ENCODE results near the gene MEI1. TPM values are rescaled to one million over a fixed set of nuclear protein-coding genes. Genes with fewer than 3 reads are reported as not detected.

MEI1 gene
- polyA plus RNA-seq, 1 donor (not counting 4 experiments of a cell fraction or from before 2014, with no cell fraction given) = 0.10 TPM

GRCh38 chr22:41709341-41709740, 10.0 kb downstream of the MEI1 start:
- no peak overlapping the region for H3K9ac ChIP-seq (ENCODE audit: control insufficient read depth, extremely low read depth, insufficient read depth, low read length)
- H3K79me2 ChIP-seq (ENCODE audit: control insufficient read depth, insufficient read depth, low read length) = no peaks in the 10 kb centered on the region
- H3K9me3 ChIP-seq (ENCODE audit: control insufficient read depth, low read depth, low read length) = no peaks in the 10 kb centered on the region
- no peak overlapping the region for H2AFZ ChIP-seq (ENCODE audit: control insufficient read depth, low read length)
- H3K4me1 ChIP-seq (ENCODE audit: control insufficient read depth, extremely low read depth, insufficient read depth, low read length) = no peaks in the 10 kb centered on the region
- no peak overlapping the region for H3K4me2 ChIP-seq (ENCODE audit: control insufficient read depth, extremely low read depth, insufficient read depth, low read depth, low read length)
- dilution Hi-C loops (cut with MboI; ENCODE audit: extremely low pct_ligation_motif_present, low sequenced_read_pairs) = no loop called here
- H3K27ac ChIP-seq (ENCODE audit: control insufficient read depth, insufficient read depth, low read length) = no peak overlapping the region
- no peaks in the 10 kb centered on the region for H3K9me1 ChIP-seq (ENCODE audit: control insufficient read depth, extremely low read depth, insufficient read depth, low read length)
- FAIRE-seq (no peak), DNase-seq (ENCODE audit: low read depth, low spot score) (no peak)
- no peak for TF ChIP-seq CTCF (optimal IDR thresholded peaks at IDR 0.05 in 1 of 3, IDR thresholded peaks at IDR 0.05 in 1 of 3, conservative IDR thresholded peaks at IDR 0.05 in 1 of 3; ENCODE audit: extremely low read depth in 1 of 3, insufficient read depth in 2 of 3, low read length in 3 of 3)
- no peak for TF ChIP-seq EZH2 (IDR thresholded peaks at IDR 0.05; ENCODE audit: low read length)
- H3K27me3 ChIP-seq (ENCODE audit: control insufficient read depth, extremely low read depth, insufficient read depth, low read length) = peaks cover 4% of the 10 kb centered on the region
- H3K4me3 ChIP-seq (ENCODE audit: control insufficient read depth in 2 of 3, extremely low read depth in 1 of 3, insufficient read depth in 2 of 3, low read depth in 1 of 3, low read length in 3 of 3) = no peak overlapping the region
- H3K36me3 ChIP-seq (ENCODE audit: control insufficient read depth in 2 of 2, extremely low read depth in 1 of 2, insufficient read depth in 2 of 2, low read length in 2 of 2) = no peaks in the 10 kb centered on the region
- H4K20me1 ChIP-seq (ENCODE audit: control insufficient read depth, extremely low read depth, insufficient read depth, low read length) = no peaks in the 10 kb centered on the region

GRCh38 chr22:41713004-41713403, 13.7 kb downstream of the MEI1 start:
- TF ChIP-seq EZH2 (IDR thresholded peaks at IDR 0.05; ENCODE audit: low read length) (no peak), CTCF (optimal IDR thresholded peaks at IDR 0.05 in 1 of 3, IDR thresholded peaks at IDR 0.05 in 1 of 3, conservative IDR thresholded peaks at IDR 0.05 in 1 of 3; ENCODE audit: extremely low read depth in 1 of 3, insufficient read depth in 2 of 3, low read length in 3 of 3) (no peak)
- no peak overlapping the region for H2AFZ ChIP-seq (ENCODE audit: control insufficient read depth, low read length)

More at GRCh38 chr22:41713004-41713403, 13.7 kb downstream of the MEI1 start:
- FAIRE-seq (no peak), DNase-seq (ENCODE audit: low read depth, low spot score) (no peak)
- no peaks in the 10 kb centered on the region for H3K36me3 ChIP-seq (ENCODE audit: control insufficient read depth in 2 of 2, extremely low read depth in 1 of 2, insufficient read depth in 2 of 2, low read length in 2 of 2)
- no peaks in the 10 kb centered on the region for H4K20me1 ChIP-seq (ENCODE audit: control insufficient read depth, extremely low read depth, insufficient read depth, low read length)
- no peaks in the 10 kb centered on the region for H3K4me1 ChIP-seq (ENCODE audit: control insufficient read depth, extremely low read depth, insufficient read depth, low read length)
- no peaks in the 10 kb centered on the region for H3K9me3 ChIP-seq (ENCODE audit: control insufficient read depth, low read depth, low read length)
- no peaks in the 10 kb centered on the region for H3K79me2 ChIP-seq (ENCODE audit: control insufficient read depth, insufficient read depth, low read length)
- dilution Hi-C loops (cut with MboI; ENCODE audit: extremely low pct_ligation_motif_present, low sequenced_read_pairs) = no loop called here
- H3K27me3 ChIP-seq (ENCODE audit: control insufficient read depth, extremely low read depth, insufficient read depth, low read length) = peaks cover 4% of the 10 kb centered on the region
- no peak overlapping the region for H3K4me3 ChIP-seq (ENCODE audit: control insufficient read depth in 2 of 3, extremely low read depth in 1 of 3, insufficient read depth in 2 of 3, low read depth in 1 of 3, low read length in 3 of 3)
- no peak overlapping the region for H3K9ac ChIP-seq (ENCODE audit: control insufficient read depth, extremely low read depth, insufficient read depth, low read length)
- H3K9me1 ChIP-seq (ENCODE audit: control insufficient read depth, extremely low read depth, insufficient read depth, low read length) = no peaks in the 10 kb centered on the region
- H3K4me2 ChIP-seq (ENCODE audit: control insufficient read depth, extremely low read depth, insufficient read depth, low read depth, low read length) = no peak overlapping the region
- H3K27ac ChIP-seq (ENCODE audit: control insufficient read depth, insufficient read depth, low read length) = no peak overlapping the region
